ENCODE measurements around the gene C1orf21. TPM values are rescaled to one million over a fixed set of nuclear protein-coding genes. Genes with fewer than 3 reads are reported as not detected.

Gene C1orf21
- total RNA-seq, 1 donor from 2014 or later: 43.3 TPM

DNA sequence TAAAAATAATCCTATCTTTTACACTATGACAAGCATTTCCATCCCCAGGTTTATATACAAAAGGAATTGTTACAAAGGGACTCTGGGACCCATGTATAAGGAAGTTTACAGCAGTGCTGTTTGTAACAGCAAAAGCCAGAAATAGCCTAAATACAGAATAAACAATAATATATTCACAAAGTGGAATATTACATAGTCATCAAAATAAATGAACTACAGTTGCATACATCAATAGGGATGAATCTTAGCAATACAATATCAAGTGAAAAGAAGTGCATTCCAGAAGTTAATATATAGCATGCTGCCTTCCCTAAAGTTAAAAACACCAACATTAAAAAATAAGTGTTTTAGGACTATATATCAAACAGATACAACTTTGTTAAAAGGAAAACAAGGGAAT, 290.5 kb downstream of the C1orf21 start:
- Mint-ChIP-seq H3K4me1 (ENCODE audit: low read depth, unreplicated experiment) (no peaks in the 10 kb centered on the region), H3K27ac (ENCODE audit: unreplicated experiment) (no peak overlapping the region), H3K4me3 (ENCODE audit: unreplicated experiment) (no peak overlapping the region), H3K9me3 (ENCODE audit: unreplicated experiment) (peaks cover 5% of the 10 kb centered on the region), H3K27me3 (ENCODE audit: unreplicated experiment) (no peaks in the 10 kb centered on the region), H3K36me3 (ENCODE audit: unreplicated experiment) (peaks cover 9% of the 10 kb centered on the region)
- TF ChIP-seq, protein P1, sequence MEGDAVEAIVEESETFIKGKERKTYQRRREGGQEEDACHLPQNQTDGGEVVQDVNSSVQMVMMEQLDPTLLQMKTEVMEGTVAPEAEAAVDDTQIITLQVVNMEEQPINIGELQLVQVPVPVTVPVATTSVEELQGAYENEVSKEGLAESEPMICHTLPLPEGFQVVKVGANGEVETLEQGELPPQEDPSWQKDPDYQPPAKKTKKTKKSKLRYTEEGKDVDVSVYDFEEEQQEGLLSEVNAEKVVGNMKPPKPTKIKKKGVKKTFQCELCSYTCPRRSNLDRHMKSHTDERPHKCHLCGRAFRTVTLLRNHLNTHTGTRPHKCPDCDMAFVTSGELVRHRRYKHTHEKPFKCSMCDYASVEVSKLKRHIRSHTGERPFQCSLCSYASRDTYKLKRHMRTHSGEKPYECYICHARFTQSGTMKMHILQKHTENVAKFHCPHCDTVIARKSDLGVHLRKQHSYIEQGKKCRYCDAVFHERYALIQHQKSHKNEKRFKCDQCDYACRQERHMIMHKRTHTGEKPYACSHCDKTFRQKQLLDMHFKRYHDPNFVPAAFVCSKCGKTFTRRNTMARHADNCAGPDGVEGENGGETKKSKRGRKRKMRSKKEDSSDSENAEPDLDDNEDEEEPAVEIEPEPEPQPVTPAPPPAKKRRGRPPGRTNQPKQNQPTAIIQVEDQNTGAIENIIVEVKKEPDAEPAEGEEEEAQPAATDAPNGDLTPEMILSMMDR (IDR thresholded peaks at IDR 0.05; ENCODE audit: partially characterized antibody, unreplicated experiment): no peak
- no peak for DNase-seq

Data from glutamatergic neuron (in vitro differentiated cells).